ENCODE data around the gene ALOX12B.
"Not testable (repeated sequence)": the region's sequence is repeated elsewhere in the genome, so short reads cannot be mapped to it uniquely, and the experiment has no call there.

ALOX12B gene

DNA sequence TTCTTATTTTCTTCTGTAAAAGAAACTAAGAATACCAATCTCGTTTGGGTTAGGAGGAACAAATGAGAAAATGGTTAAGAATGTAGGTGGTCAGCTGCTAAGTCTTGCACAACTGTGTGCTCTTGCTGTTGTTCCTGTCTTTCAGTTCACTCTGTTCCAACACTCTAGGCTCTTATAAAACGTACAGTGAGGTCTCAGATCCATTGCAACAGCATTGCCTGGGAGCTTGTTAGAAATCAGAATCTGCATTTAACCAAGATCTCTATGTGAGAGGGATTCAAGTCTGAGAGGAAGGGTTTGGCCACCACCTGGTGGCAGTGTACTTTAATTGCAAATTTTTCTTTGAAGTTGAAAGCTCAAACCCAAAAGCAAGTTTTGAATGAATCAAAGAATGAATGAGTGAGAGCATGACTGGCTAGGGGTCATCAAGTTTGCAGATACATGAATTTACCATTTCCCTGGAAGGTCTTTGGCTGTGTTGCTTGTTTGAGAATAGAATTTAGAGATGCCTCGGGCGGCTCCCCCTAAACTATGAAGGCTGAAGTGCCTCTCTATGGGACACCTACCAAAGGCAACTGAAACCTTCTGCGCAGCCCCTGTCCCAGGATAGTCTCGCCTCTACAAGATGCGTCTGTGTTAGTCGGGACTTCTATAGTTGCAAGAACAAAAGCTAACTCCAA, 46.1 kb downstream of the ALOX12B start:
- DNase-seq = peak; percentile 51 to 58

DNA sequence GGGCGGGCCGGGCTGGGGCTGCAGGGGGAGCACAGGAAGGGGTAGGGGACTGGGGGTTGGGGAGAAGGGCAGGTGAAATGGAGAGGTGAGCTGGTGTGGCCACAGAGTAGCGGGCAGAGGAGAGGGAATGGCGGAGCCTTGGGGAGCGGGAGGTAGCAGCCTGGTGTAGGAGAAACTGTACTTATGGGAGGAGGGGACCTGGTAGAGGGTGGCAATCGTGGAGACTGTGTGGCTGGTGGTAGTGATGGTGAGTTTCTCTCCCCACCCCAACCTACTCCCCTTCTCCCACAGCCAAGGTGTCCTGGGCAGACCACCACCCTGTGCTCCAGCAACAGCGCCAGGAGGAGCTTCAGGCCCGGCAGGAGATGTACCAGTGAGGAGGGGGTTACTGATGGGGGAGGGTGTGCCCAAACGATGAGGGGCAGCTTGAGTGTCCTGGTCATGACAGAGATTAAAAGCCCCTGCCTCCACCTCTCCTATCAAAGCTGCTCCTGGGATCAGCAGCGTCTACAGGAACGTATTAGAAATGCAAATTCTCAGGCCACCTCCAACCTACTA, 47.8 kb downstream of the ALOX12B start:
- DNase-seq = no peak

DNA sequence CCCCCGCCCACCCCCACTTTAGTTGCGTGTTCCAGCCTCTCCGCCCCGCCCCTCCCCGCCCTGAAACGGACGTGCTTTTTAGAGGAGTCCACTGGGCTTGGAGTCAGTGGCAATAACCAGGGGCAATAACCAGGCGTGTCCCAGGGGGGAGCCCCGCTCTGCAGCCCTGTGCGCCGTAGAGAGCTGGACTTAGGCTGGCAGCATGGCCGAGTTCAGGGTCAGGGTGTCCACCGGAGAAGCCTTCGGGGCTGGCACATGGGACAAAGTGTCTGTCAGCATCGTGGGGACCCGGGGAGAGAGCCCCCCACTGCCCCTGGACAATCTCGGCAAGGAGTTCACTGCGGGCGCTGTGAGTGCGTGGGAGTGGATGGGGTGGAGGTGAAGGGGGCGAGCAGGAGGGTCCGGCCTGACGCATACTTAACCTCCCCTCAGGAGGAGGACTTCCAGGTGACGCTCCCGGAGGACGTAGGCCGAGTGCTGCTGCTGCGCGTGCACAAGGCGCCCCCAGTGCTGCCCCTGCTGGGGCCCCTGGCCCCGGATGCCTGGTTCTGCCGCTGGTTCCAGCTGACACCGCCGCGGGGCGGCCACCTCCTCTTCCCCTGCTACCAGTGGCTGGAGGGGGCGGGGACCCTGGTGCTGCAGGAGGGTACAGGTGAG, 48.4 kb downstream of the ALOX12B start, which contains the start of gene ALOX15B:
Gene ALOX15B (plus strand): TSS at position 106 of the 657 bp plus-strand sequence. CDS start 97 bp downstream, at position 203.
- DNase-seq = no peak

DNA sequence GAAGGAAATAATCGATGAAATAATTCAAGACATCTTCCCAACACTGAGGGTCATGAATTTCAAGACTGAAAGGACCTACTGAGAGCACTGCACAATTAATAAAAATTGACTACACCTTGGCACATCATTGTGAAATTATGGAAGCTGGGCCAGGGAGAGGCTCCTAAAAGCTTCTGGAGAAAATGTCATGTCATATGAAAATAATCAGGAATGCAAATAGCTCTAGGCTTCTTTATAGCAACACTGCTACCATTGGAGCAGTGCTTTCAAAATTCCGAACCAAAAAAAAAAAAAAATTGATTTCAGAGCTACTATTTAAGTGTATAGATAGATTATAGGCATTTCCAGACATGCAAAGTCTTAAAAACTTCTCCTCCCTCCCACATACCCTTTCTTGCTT, 55.1 kb downstream of the ALOX12B start:
- DNase-seq = no peak

DNA sequence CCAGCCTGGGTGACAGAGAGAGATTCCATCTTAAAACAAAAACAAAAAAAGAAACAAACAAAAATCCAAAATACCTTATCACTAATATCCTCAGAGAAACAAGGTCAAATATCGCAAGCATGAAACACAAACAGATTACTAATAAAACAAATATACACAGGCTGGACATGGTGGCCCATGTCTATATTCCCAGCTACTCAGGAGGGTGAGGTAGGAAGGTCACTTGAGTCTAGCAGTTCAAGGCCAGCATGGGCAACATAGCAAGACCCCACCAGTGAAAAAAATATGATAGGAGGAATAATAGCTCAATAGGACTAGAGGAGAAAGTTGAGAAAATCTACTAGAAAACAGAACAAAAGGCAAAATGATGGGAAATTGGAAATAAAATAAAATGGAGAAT, 55.6 kb downstream of the ALOX12B start:
- DNase-seq = no peak

DNA sequence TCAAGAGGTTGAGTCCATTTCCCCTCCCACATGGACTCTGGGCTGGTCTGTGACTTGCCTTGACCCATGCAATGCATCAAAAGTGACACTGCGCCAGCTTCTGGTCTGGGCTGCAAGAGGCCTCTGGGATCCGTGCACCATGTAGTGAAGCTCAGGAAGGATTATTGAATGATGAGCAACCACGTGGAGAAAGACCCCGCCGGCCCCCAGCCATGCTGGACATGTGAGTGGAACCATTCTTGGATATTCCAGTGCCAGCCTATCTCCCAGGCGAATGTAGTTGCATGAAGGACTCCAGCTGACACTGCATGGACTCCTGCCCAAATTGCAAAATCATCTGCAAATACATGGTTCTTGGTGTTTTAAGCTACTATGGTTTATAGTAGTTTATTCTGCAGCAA, 56.3 kb downstream of the ALOX12B start:
- no peak for DNase-seq

DNA sequence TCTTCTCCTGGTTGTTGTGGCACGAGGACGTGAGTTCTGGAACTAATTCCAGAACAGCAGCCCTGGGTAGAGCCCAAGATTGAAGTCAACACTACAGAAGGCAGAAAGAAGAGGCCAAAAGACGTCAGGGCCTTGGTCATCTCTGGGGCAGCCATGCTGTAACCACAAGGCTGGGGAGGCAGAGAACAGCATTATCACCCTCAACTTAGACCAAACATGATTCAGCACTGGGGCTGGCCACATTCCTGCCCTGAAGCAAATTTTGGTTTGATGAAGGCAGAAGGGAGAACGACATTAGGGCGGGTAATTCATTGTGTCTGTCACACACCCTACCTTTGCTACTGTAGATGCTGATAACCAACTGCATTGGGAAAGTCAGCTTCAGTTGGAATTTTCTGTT, 58.4 kb downstream of the ALOX12B start:
- no peak for DNase-seq

DNA sequence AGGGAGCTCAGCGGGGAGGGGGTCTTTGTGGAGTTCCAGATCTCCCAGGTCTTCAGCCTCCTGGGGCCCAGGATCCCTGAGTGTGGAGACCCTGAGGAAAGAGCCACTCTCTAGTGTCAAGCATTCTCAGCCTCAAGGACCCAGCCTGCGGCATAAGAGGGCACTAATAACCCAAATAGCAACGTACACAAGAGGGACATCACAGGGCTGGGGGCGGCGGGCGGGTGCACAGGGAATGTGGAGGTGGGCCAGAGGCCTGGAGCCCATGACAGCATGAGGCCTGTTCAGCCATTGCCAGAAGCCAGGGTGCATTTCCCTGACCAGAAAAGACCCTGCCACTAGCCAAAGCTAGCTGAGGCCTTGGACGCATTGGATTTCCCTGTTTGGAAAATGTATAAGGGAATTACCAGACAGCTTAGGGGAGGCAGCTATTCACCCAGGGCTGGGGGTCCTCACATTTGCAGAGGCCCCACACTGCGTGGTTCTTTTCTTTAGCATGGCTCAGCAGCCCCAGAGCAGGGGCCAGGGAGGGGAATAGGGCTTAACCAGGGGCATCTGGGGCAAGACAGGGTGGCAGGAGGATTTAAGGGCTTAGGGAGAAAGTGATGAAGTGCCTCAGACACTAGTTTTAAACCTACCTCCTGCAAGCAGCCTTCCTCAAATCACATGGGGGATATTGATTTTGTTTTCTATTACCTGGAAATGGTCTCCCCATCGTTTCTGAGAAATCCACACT, 62.2 kb downstream of the ALOX12B start:
- no peak for DNase-seq

DNA sequence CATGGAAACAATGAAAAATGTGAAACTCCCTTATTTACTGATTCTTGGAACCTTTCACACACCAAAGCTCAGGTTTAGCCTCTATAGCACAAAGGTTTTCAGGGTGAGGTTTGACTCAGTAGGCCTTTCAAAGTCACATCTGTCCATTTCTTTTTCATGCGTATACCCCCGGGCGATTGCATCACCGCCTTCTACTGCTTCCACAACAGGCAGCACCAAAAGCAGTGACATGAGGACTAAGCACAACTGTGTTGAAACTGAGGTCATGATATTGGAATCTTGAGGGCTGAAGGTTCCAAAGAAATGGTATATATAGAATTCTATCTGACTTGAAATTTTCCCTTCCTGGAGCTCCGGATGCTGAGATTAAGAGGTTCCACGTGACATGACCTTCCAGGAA, 63.4 kb downstream of the ALOX12B start:
- not testable (repeated sequence) for DNase-seq
